HG02678 (cell line): ENCODE results near the gene NR1H2.
A peak's percentile ranks its signal among the peaks of the same experiment; 100 is the strongest.
"Not testable (repeated sequence)": the region's sequence is repeated elsewhere in the genome, so short reads cannot be mapped to it uniquely, and the experiment has no call there.

Source experiments
- ATAC-seq: cut with Tn5 transposase; IDR thresholded peaks from one replicate; pipeline ENCODE4 v1.9.1; 2021; ENCODE audit warnings: mild to moderate bottlenecking, moderate library complexity; ENCODE audit not compliant: unreplicated experiment

Gene NR1H2

GRCh38 chr19:50377517-50377916, 1.3 kb downstream of the NR1H2 start:
- no peak for ATAC-seq

DNA sequence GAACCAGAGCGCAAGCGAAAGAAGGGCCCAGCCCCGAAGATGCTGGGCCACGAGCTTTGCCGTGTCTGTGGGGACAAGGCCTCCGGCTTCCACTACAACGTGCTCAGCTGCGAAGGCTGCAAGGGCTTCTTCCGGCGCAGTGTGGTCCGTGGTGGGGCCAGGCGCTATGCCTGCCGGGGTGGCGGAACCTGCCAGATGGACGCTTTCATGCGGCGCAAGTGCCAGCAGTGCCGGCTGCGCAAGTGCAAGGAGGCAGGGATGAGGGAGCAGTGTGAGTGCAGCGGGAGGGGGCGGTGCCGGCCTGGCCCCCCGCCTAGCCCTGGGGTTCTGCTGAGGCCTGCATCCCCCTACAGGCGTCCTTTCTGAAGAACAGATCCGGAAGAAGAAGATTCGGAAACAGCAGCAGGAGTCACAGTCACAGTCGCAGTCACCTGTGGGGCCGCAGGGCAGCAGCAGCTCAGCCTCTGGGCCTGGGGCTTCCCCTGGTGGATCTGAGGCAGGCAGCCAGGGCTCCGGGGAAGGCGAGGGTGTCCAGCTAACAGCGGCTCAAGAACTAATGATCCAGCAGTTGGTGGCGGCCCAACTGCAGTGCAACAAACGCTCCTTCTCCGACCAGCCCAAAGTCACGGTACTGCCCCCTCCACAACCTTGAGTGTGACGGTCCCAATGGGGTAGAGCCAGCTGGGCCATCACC, 2.1 kb downstream of the NR1H2 start:
- no peak for ATAC-seq

DNA sequence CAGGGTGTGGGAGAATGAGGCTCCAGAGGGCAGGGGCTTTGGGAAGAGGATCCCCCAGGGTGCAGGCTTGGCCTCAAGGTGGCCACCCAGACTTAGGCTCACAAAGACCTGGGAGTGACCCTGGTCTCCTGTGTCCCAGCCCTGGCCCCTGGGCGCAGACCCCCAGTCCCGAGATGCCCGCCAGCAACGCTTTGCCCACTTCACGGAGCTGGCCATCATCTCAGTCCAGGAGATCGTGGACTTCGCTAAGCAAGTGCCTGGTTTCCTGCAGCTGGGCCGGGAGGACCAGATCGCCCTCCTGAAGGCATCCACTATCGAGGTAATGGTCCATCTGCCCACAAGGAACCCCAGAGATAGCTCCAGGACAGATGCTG, 2.6 kb downstream of the NR1H2 start:
- no peak for ATAC-seq

- no peak for ATAC-seq
Observed at GRCh38 chr19:50379602-50380001, 3.3 kb downstream of the NR1H2 start.

GRCh38 chr19:50380137-50380536, 3.9 kb downstream of the NR1H2 start:
- no peak for ATAC-seq

GRCh38 chr19:50380751-50381151, 4.5 kb downstream of the NR1H2 start:
- ATAC-seq = no peak

GRCh38 chr19:50381881-50382729, 5.8 kb downstream of the NR1H2 start:
- no peak for ATAC-seq

DNA sequence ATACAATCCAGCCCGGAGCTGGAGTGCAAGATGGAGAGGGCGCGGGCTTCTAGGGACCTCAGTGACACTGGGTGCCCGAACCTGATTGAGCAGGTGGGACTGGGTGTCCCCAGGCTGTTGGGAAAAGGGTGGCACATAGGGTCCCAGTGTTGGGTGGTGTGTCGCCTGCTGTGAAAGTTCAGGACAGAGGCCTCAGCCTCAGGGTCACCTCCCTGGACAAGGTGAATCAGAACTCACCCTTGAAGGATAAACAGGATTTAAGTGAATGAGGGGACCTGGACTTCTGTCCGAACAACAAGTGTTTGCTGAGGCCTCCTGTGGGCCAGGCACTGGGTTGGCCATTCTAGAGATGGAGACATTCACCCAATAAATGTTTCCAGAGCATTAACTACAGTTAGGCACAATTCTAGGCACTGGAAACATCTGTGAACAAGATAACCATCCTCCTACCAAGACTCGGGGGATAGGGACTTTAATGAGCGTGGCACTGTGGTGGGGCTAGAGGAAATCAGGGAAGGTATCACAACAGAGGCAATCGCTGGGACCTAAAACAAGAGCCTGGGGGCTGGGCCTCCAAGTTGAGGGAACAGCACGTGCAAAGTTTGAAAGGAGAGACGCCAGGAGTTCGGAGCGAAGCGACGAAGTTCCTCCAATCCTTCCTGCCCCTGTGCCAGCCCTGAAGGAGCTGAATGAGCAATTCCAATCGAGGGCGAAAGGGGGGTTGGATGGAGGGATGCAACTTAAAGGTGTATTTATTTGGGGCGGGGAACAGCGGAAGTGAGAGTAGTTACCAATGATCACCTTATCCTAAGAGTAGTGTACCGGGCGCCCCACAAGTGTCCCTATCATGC, 7.0 kb downstream of the NR1H2 start:
- ATAC-seq = no peak

DNA sequence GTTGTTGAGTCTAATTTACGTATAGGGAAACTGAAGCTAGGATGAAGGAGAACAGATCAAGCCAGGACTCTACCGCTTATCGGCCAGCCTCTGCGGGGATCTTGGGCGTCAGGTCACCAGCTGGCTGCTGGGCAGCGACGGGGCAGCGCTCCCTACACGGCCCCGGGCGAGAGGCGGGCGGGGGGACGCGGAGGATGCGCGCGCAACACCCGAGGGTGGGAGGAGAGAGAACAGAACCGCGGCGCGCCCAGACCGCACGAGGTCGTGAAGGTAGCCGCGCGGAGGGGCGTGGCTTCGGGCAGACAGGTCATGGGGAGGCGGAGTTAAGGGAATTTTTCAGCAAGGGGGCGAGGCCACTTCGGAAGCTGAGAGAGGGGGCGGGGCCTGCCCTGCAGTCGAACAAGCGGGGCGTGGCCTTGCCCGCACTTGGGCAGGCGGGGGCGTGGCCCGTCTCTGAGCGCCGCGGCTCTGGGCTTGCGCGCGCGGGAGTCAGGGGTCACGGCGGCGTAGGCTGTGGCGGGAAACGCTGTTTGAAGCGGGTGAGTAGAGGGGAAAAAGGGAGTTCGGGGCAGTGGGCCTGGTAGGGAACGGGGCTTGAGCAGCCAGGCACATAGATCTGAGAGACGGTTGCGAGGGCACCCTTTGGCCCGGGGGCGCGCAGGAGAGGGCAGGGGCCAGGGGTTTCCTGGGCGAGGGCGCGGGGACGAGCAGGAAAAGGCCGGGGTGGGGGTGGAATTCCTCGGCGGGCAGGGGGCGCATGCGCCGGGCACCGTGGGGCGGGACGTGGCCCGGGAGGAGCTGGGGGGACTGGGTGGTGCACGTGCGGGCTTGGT, 7.8 kb downstream of the NR1H2 start, which contains the start of gene POLD1:
TSS of gene POLD1 (plus strand) at position 496 of the 833 bp plus-strand sequence. CDS start 14,505 bp downstream, outside the sequence.
- ATAC-seq = peak; percentile 85

DNA sequence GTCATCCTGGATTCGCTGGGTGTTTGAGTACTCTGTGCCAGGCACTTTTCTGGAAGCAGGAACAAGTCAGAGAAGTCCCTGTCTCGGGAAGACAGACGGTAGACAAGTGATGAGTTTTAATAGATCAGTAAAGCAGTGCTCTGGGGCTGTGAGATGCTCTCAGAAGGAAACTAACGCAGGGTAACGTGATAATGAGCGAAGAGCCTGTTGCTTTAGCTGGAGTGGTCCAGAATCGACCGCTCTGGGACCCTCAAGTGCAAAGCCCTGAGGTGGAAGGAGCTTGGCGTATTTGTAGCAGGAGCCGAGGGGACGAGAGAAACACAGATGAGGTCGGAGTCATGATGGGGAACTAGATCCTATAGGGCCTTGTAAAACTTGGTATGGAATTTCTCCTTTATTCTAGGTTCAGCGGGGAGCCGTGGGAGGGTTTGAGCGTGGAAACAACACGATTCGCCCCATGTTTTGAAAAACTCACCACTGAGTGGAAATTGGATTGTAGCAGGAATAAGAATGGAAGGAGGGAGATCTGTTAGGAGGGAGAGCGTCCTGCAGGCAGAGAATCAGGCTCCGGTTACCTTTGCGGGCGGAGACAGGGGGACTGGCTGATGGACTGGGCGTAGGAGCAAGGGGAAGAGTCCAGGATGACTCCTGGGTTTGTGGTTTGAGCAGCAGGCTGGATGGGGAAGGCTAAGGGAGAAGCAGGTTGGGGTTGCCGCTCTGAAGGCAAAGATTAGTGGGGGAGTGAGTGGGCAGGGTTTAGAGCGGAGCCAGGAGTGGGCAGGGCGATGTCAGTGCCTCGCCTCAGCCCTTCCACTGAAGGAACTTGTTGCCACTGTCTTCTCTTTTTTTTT, 8.7 kb downstream of the NR1H2 start:
- ATAC-seq = no peak

DNA sequence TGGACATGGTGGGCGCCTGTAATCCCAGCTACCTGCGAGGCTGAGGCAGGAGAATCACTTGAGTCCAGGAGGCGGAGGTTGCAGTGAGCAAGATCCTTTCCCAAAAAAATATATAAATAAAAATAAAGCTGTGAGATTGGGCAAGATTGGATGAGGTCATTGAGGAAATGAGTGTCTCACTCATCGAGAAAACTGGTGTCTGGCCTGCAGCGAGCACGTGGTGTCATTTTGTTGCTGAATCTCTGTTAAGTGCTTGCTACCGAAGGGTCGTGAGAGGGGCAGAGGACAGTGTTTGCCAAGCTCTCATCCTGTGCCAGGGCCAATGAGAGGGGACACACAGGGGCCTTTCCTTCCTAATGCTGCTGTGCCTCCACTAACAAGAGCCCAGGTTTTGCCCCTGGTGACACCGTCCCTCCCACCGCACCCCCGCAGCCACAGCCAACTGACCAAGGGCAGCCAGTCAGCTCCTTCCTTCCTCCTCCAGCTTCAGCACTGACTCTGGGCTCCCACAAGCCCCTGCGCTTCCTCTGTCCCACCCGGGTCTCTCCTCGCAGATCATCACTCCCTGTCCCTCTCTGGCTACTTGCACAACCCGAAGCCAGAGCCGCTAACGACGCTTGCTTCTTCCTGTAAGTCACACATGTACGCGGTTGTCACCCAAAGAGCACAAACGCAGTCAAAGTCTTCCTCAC, 11.1 kb downstream of the NR1H2 start:
- no peak for ATAC-seq

DNA sequence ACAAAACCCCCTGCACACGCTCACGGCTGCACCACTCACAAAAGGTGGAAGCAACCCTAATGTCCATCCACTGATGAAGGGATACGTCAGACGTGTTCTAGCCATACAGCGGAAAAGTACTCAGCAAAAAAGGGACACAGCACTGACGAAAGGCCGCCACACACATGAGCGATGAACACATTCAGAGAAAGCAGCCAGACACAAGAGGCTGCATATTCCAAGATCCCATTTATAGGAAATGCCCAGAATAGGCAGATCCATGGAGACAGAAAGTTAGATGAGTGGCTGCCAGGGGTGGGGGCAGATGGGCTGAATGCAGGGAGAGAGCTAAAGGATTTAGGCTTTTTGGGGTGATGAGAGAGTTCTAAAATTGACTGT, 11.6 kb downstream of the NR1H2 start:
- ATAC-seq = no peak

DNA sequence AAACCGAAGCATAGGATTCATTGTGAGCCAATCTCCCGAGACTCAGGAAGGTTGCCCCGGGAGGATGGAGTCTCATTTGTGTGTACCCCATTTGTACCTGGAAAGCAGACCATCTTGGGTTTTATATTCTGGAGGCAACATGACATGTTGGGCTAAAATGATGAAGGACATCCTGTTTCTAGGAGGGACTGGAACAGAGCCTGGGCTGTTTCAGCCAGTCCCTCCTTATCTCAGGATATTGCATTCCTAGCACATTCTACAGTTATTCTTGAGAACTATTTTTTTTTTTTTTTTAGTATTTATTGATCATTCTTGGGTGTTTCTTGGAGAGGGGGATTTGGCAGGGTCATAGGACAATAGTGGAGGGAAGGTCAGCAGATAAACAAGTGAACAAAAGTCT, 14.0 kb downstream of the NR1H2 start:
- ATAC-seq = not testable (repeated sequence)

DNA sequence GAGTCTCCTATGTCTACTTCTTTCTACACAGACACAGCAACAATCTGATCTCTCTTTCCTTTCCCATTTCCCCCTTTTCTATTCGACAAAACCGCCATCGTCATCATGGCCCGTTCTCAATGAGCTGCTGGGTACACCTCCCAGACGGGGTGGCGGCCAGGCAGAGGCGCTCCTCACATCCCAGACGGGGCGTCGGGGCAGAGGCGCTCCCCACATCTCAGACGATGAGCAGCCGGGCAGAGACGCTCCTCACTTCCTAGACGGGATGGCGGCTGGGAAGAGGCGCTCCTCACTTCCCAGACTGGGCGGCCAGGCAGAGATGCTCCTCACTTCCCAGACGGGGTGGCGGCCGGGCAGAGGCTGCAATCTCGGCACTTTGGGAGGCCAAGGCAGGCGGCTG, 14.7 kb downstream of the NR1H2 start:
- ATAC-seq = not testable (repeated sequence)

GRCh38 chr19:50392759-50393158, 16.5 kb downstream of the NR1H2 start:
- ATAC-seq = no peak

DNA sequence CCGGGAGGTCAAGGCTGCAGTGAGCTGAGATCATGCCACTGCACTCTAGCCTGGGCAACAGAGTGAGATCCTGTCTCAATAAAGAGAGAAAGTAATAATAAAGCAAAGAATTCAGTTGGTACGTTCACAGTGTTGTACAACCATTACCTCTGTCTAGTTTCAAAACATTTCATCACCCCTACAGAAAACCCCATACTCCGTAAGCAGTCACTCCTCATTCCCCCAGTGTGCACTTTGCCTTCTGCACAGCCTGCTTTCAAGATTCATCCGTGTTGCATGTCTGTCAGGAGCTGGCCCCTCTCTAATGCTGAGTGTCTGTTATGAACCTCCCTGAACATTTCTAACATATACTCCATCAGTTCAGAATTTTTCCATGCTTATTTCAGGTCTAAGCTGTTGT, 17.3 kb downstream of the NR1H2 start:
- no peak for ATAC-seq

GRCh38 chr19:50394017-50394416, 17.8 kb downstream of the NR1H2 start:
- ATAC-seq = no peak

DNA sequence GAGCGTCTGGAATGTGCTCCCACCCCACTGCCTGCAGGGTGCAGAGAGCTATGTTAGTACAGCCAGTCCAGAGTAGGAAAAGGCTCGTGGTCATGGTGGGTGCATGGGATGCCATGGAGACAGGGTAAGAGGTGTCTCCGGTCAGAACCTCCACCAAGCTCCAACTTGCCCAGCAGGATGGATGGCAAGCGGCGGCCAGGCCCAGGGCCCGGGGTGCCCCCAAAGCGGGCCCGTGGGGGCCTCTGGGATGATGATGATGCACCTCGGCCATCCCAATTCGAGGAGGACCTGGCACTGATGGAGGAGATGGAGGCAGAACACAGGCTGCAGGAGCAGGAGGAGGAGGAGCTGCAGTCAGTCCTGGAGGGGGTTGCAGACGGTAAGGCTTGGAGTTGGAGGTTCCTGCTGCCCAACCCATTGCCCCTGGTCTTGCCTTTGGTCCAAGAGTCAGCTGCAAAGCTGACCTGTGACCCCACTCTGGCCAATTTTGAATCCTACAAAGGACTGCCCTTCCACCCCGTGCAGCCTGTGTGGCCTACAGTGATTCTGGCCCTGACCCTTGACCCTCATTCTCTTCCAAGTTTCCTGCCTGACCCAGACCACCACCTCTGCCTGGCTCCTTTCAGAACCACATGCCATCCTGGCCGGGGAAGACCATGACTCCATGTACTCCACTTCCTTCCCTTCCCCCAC, 22.6 kb downstream of the NR1H2 start:
- no peak for ATAC-seq
